NCI-H1092 (cell line): Measurements from ENCODE around the gene DNM3.

Source experiments
- DNase-seq: peaks from one replicate; lab custom pipeline; 2025; lab: John Stamatoyannopoulos, UW

Gene DNM3

GRCh38 chr1:172238965-172239364 is 397.7 kb downstream of the DNM3 start:
- DNase-seq = no peak

- peak; percentile 61 for DNase-seq
Observed at GRCh38 chr1:172239901-172240300, 398.6 kb downstream of the DNM3 start.

DNA sequence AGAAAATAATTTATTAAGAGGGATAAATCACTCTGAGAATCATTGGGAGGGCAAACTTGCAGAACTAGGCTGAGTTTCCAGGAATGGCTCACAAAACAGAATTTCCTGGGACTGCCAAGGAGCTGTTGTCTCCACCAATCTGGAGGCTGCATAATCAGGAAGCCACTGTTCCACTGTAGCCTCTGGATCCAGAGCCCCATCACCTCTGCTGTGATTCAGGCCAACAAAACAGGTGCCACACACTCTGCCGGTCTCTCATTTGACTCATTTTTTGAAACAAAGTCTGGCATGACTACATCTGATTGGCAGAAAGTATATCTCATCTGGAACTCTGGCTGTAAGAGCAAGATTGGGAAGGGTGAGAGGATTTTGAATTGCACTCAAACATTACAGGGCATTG is 400.2 kb downstream of the DNM3 start:
- DNase-seq = no peak

DNA sequence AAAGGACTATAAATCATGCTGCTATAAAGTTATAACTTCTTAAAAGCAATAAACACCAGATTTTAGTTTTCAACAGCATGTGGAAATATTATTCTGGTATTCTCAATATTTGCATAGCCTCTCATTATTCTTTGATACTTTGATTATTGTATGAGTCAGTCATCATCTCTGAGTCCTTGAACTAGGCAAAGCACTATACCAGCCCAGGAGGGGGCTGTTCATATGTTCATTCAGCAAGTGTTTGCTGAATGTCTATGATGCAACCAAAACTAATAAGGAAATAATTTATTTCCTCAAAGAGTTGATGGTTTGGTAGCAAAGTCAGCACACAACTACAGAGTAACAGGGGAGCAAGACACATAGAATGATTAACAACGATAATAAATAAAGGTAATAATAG is 403.6 kb downstream of the DNM3 start:
- no peak for DNase-seq

DNA sequence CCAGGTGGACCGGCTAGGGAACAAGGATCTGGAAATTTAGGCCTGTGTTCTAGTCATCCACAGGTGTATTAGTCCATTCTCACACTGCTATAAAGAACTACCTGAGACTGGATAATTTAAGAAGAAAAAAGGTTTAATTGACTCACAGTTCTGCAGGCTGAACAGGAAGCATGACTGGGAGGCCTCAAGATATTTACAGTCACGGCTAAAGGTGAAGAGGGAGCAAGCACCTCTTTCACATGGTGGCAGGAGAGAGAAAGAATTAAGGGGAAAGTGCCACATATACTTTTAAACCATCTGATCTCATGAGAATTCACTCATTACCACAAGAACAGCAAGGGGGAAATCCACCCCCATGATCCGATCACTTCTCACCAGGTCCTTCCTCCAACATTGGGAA is 404.5 kb downstream of the DNM3 start:
- DNase-seq = no peak

- DNase-seq = no peak
Observed at GRCh38 chr1:172246521-172247390, 405.5 kb downstream of the DNM3 start.

DNA sequence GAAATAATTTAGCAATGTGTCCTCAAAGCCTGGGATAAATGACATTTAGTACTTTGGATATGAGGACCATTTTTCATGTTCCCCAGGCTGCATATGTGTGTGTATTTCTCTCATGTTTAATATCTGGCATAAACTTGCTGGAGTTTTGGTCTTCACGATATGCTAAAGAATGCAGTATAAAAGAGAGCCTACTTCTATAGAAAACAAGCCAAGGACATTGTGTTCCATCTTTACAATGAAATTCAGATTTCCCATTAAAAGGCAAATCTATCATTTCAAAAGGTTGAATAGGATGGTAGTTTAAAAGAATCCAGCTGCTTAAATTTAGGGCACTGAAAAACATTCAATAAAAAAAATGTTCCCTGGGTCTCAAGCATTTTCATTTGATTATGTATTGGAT is 410.2 kb downstream of the DNM3 start:
- DNase-seq = no peak

DNA sequence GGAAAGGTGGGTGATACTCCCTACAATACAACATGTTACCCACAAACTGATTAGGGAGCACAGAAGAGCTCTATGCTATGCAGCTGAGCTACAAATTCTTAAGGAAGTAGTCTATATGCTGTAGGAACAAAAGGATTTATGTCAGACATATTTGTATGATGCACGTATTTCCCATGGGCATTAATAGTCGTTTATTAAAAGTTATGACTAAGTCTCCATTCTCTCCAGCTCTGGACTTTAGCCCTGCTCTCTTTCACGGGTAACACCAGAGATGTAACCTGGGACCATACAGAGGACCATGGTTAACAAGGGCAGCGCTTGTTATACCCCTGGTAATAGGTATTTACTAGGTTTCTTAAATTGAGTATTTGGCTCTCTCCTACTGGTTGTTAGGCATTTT is 411.0 kb downstream of the DNM3 start:
- no peak for DNase-seq

GRCh38 chr1:172252958-172253357 is 411.7 kb downstream of the DNM3 start:
- DNase-seq = no peak

DNA sequence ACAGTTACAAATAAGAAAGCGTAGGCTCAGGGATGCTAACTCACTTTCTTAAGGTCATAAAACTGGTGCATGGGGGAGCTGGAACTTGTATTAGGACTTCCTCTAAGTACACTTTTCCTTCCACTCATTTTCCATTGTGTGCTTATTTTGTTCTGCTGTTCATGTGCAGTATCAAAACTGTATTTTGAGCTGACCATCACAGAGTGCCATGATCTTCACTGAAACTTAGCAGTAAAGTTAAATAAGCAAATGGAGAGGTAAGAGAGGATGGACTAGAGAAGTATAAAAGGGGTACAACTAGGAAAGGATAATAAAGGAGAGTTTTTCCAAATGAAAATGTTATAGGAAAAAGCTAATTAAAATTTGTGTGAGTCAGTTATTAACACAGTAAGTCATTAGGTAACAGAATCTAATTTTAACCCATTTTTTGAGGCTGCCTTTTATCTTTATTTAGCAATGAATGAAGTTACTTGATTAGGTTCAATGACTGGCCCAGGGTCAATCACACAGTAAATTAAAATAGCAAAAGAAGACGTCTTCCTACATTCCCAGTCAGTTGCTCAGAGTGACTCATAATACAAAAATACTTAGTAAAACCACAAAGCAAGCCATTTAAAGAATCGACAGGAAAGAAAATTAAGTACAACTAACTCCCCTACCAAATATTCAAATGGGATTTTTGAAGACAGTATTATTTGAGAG is 413.4 kb downstream of the DNM3 start:
- DNase-seq = no peak

- no peak for DNase-seq
Observed at GRCh38 chr1:172255223-172255560, 413.9 kb downstream of the DNM3 start.

GRCh38 chr1:172265905-172266304 is 424.6 kb downstream of the DNM3 start:
- DNase-seq = no peak

DNA sequence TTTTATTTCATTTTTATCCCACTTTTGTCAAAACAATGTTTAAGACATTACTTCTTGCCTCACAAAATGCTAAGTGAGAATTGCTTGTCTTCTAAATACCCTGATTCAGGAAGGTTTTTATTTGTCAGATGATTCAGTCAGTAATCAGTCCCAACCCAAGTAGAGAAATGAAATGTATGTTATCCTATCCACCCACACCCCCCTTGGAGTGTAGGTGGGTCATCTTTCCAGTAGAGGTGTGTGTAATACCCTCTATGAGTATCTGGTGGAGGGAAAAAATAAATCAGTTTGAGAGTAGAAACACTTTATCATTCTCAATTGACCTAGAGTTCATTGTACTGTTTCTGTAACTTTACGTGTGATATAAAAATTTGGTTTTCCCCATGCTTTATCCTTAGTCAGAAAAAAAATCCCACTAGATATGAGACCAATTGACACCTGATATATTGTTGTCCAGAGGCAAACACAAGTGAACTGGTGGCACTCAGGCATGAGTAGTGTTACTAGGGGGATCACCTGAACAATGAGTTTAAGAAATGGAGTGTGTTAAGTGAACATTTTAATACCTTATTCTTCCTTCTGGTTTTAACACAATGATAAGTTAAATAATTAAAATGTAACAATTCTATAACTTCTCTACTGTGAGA is 425.4 kb downstream of the DNM3 start:
- no peak for DNase-seq

DNA sequence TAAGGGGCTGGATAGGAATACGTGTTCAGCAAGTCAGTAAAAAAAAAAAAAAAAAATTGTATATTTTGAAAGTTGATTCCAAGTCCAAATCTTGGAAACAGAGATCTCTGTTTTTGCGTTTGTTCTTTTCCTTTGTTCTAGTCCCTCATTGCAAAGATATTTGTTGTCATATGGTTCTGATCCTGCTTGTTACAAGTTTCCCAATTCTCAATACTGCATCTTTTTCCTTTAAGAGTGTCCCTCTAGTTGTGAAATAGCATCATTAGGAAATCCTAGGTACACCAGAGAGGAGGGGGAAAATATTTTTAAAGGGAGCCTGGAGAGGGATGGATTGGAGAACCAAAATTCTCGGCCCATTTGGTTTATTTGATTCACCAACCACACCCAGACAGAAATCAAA is 426.9 kb downstream of the DNM3 start:
- no peak for DNase-seq

GRCh38 chr1:172269084-172269483 is 427.8 kb downstream of the DNM3 start:
- peak; percentile 6 for DNase-seq

DNA sequence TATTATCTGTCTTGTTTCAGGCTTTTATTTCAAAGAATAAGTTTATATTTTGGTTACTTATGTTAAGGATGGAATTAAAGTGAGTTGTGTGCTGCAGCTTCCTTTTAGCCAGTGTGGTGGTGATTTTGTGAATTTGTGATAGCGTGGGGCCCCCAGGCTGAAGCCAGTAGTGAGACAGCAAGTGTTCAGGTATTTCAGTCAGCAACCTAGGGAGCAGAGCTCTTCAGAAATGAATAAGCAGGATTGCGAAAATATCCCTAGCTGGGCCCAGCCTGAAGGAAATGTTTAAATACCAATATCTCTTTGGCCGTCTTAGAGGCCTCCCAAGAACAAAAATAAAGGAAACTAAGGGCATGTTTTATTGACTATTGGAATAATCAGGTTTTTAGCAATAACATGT is 428.3 kb downstream of the DNM3 start:
- DNase-seq = no peak

- no peak for DNase-seq
Observed at GRCh38 chr1:172270605-172271004, 429.3 kb downstream of the DNM3 start.

DNA sequence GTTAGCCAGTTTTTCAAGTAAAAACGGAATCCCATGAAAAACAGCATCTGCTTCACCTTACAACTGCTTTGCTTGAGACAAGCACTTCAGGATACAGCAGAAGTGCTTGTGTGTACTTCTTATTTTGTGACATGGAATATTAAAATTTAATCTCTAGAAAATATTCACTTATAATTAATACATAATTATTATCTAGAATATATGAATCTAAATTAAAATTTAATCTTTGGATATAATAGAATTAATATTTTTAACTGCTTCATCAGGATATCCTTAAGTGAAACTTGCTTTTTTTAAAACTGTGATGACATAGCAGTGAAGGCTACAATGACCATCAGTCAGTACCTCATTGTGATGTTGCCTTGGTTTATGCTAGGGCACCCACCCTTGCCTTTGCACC is 430.8 kb downstream of the DNM3 start:
- DNase-seq = no peak

- no peak for DNase-seq
Observed at GRCh38 chr1:172273647-172274396, 432.5 kb downstream of the DNM3 start.

- DNase-seq = no peak
Observed at GRCh38 chr1:172275478-172275877, 434.2 kb downstream of the DNM3 start.

- DNase-seq = no peak
Observed at GRCh38 chr1:172276120-172276818, 435.0 kb downstream of the DNM3 start.

- no peak for DNase-seq
Observed at GRCh38 chr1:172277275-172277674, 436.0 kb downstream of the DNM3 start.
